H1 (cell line): ENCODE data around the gene GFOD1. TPM values are rescaled to one million over a fixed set of nuclear protein-coding genes. Genes with fewer than 3 reads are reported as not detected.
A peak's percentile ranks its signal among the peaks of the same experiment; 100 is the strongest.

ENCODE experiments used
- ASH2L ChIP-seq: fragments of 200-600, 300-600 bp; sonication (generic); IDR thresholded peaks from one replicate; pipeline ENCODE4 v1.7.1; 2017; ENCODE audit warnings: low read length
- SRF ChIP-seq: IDR thresholded peaks from 2 replicates; pipeline ENCODE4 v1.6.1; 2011; ENCODE audit warnings: mild to moderate bottlenecking, low read depth, low read length, moderate library complexity
- polyA plus RNA-seq, 7 experiments: library from polyadenylated mRNA; depleted of rRNA in 3 of 7; stranded (reverse) in 5 of 7; unstranded in 2 of 7; fragments of >200 nt in 5 of 7; fragments of 200-250 nt in 2 of 7; gene quantifications; 1 replicate in 5 of 7; 2 replicates in 1 of 7; 4 replicates in 1 of 7; pipeline versions ENCODE4 v1.2.1 to v1.2.3, GENCODE V29; 2011 to 2013; ENCODE audit warnings: missing spikeins in 2 of 7, mixed read lengths in 2 of 7
- total RNA-seq: library from RNA; stranded (reverse); fragmentation: NEBNext Ultra II Directional; extraction: Animal tissue kit (Norgen Biotek cat#: 25700); gene quantifications from 2 replicates; pipeline ENCODE4 v1.2.1, GENCODE V29; 2021
- TF ChIP-seq, protein P1 (sequence below): fragments of 300-600 bp; sonication (generic); IDR thresholded peaks from 2 replicates; pipeline ENCODE4 v1.7.1; 2012; ENCODE audit warnings: low read length, moderate library complexity, mild to moderate bottlenecking, inconsistent platforms; ENCODE audit not compliant: insufficient replicate concordance

The GFOD1 gene
- total and polyA plus RNA-seq, 2 of the 8 experiments (the other 6 are each of a cell fraction or from before 2014, with no cell fraction given) = 2.5 to 8.8 TPM

DNA sequence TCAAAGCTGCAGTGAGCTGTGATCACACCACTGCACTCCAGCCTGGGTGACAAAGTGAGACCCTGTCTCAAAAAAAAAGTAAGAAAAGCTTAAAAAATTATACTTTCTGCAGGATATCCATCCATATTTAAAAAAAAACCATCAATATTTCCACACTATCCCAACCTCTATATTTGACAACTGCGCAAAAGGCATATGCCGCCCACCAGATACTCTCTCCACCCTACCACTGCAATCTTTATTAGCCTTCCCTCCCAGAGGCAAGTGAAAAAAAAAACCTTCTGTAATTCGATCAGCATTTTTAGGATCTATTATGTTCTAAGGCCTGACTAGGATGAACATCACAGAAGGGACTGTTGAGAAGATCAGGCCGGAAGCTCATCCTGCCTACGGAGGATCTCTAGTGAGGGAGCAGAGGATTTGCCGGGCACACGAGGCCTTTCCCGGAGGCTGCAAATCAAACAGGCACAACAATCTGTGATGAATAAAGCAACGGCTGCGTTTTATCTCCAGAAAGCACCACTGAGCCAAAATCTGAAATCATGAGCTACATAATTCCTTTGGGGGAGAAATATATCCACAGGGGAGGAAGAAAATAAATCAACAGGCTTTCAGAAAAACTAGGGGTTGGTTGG lies 65.9 kb downstream of the GFOD1 start (continued):
- TF ChIP-seq, protein P1, sequence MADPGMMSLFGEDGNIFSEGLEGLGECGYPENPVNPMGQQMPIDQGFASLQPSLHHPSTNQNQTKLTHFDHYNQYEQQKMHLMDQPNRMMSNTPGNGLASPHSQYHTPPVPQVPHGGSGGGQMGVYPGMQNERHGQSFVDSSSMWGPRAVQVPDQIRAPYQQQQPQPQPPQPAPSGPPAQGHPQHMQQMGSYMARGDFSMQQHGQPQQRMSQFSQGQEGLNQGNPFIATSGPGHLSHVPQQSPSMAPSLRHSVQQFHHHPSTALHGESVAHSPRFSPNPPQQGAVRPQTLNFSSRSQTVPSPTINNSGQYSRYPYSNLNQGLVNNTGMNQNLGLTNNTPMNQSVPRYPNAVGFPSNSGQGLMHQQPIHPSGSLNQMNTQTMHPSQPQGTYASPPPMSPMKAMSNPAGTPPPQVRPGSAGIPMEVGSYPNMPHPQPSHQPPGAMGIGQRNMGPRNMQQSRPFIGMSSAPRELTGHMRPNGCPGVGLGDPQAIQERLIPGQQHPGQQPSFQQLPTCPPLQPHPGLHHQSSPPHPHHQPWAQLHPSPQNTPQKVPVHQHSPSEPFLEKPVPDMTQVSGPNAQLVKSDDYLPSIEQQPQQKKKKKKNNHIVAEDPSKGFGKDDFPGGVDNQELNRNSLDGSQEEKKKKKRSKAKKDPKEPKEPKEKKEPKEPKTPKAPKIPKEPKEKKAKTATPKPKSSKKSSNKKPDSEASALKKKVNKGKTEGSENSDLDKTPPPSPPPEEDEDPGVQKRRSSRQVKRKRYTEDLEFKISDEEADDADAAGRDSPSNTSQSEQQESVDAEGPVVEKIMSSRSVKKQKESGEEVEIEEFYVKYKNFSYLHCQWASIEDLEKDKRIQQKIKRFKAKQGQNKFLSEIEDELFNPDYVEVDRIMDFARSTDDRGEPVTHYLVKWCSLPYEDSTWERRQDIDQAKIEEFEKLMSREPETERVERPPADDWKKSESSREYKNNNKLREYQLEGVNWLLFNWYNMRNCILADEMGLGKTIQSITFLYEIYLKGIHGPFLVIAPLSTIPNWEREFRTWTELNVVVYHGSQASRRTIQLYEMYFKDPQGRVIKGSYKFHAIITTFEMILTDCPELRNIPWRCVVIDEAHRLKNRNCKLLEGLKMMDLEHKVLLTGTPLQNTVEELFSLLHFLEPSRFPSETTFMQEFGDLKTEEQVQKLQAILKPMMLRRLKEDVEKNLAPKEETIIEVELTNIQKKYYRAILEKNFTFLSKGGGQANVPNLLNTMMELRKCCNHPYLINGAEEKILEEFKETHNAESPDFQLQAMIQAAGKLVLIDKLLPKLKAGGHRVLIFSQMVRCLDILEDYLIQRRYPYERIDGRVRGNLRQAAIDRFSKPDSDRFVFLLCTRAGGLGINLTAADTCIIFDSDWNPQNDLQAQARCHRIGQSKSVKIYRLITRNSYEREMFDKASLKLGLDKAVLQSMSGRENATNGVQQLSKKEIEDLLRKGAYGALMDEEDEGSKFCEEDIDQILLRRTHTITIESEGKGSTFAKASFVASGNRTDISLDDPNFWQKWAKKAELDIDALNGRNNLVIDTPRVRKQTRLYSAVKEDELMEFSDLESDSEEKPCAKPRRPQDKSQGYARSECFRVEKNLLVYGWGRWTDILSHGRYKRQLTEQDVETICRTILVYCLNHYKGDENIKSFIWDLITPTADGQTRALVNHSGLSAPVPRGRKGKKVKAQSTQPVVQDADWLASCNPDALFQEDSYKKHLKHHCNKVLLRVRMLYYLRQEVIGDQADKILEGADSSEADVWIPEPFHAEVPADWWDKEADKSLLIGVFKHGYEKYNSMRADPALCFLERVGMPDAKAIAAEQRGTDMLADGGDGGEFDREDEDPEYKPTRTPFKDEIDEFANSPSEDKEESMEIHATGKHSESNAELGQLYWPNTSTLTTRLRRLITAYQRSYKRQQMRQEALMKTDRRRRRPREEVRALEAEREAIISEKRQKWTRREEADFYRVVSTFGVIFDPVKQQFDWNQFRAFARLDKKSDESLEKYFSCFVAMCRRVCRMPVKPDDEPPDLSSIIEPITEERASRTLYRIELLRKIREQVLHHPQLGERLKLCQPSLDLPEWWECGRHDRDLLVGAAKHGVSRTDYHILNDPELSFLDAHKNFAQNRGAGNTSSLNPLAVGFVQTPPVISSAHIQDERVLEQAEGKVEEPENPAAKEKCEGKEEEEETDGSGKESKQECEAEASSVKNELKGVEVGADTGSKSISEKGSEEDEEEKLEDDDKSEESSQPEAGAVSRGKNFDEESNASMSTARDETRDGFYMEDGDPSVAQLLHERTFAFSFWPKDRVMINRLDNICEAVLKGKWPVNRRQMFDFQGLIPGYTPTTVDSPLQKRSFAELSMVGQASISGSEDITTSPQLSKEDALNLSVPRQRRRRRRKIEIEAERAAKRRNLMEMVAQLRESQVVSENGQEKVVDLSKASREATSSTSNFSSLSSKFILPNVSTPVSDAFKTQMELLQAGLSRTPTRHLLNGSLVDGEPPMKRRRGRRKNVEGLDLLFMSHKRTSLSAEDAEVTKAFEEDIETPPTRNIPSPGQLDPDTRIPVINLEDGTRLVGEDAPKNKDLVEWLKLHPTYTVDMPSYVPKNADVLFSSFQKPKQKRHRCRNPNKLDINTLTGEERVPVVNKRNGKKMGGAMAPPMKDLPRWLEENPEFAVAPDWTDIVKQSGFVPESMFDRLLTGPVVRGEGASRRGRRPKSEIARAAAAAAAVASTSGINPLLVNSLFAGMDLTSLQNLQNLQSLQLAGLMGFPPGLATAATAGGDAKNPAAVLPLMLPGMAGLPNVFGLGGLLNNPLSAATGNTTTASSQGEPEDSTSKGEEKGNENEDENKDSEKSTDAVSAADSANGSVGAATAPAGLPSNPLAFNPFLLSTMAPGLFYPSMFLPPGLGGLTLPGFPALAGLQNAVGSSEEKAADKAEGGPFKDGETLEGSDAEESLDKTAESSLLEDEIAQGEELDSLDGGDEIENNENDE = no peak
- no peak for TF ChIP-seq SRF
- TF ChIP-seq ASH2L = peak; percentile 8
